ENCODE results near the gene PLK5.
"Not testable (repeated sequence)": the region's sequence is repeated elsewhere in the genome, so short reads cannot be mapped to it uniquely, and the experiment has no call there.

Gene PLK5

GRCh38 chr19:1523412-1524286 lies at the start of gene PLK5:
TSS of gene PLK5 (plus strand) at chr19:1524077. CDS start at chr19:1526997, 2,920 bp downstream.
- DNase-seq, result no peak

GRCh38 chr19:1474765-1475351 lies 49.0 kb upstream of the PLK5 start:
- no peak for DNase-seq

GRCh38 chr19:1475751-1476437 lies 48.0 kb upstream of the PLK5 start:
- DNase-seq, result no peak

- not testable (repeated sequence) for DNase-seq
These were observed 46.8 kb upstream of the PLK5 start for GRCh38 chr19:1477056-1477455.

GRCh38 chr19:1478934-1479707 lies 44.8 kb upstream of the PLK5 start, which contains the start of gene C19orf25:
TSS of gene C19orf25 (minus strand) at chr19:1479215. CDS start at chr19:1478903, 312 bp downstream.
- DNase-seq, result peak in 1 of 2 experiments; percentile 82

- no peak for DNase-seq
These were observed 42.5 kb upstream of the PLK5 start for GRCh38 chr19:1481224-1481892.

GRCh38 chr19:1481893-1482360 lies 42.0 kb upstream of the PLK5 start:
- DNase-seq, result no peak

GRCh38 chr19:1482361-1483130 lies 41.3 kb upstream of the PLK5 start:
- DNase-seq, result no peak

- DNase-seq, result no peak
These were observed 40.5 kb upstream of the PLK5 start for GRCh38 chr19:1483131-1483978.

- no peak for DNase-seq
These were observed 39.9 kb upstream of the PLK5 start for GRCh38 chr19:1483979-1484428.

GRCh38 chr19:1486720-1487575 lies 36.9 kb upstream of the PLK5 start:
- no peak for DNase-seq

- no peak for DNase-seq
These were observed 36.1 kb upstream of the PLK5 start for GRCh38 chr19:1487576-1488281.

GRCh38 chr19:1488282-1488601 lies 35.6 kb upstream of the PLK5 start:
- no peak for DNase-seq

- no peak for DNase-seq
These were observed 34.2 kb upstream of the PLK5 start for GRCh38 chr19:1489463-1490310.

GRCh38 chr19:1490311-1491113 lies 33.4 kb upstream of the PLK5 start, which contains the start of gene PCSK4:
TSS of gene PCSK4 (minus strand) at chr19:1490350. CDS start at chr19:1490346, 4 bp downstream.
- DNase-seq, result peak; percentile 96 to 99

GRCh38 chr19:1491114-1491848 lies 32.6 kb upstream of the PLK5 start, which contains the start of gene REEP6:
TSS of gene REEP6 (plus strand) at chr19:1491181. CDS start at chr19:1491270, 89 bp downstream.
- no peak for DNase-seq
